Astrocyte (in vitro differentiated cells and primary cell): ENCODE measurements around the gene PSMA4. TPM values are rescaled to one million over a fixed set of nuclear protein-coding genes. Genes with fewer than 3 reads are reported as not detected.
A peak's percentile ranks its signal among the peaks of the same experiment; 100 is the strongest.

Experiments used
- DNase-seq: peaks from one replicate; pipeline ENCODE4 v3.0.0-alpha.2; 2010; ENCODE audit warnings: low read depth
- FAIRE-seq: peaks from 2 replicates; lab custom pipeline; 2011; peaks lifted over from hg19 to GRCh38; lab: Jason Lieb, UNC
- H2AFZ ChIP-seq: 2 replicates; pipeline ENCODE4 v1.6.0; 2012; ENCODE audit warnings: low read depth, low read length, inconsistent platforms
- H3K27ac ChIP-seq: 2 replicates; pipeline ENCODE4 v1.5.1; 2011; ENCODE audit warnings: low read depth, low read length, inconsistent platforms
- H3K27me3 ChIP-seq: 2 replicates; pipeline ENCODE4 v1.6.0; 2011; ENCODE audit warnings: low read length, inconsistent platforms; ENCODE audit not compliant: insufficient read depth
- H3K36me3 ChIP-seq: 2 replicates; pipeline ENCODE4 v1.5.1; 2011; ENCODE audit warnings: low read length, inconsistent platforms; ENCODE audit not compliant: insufficient read depth
- H3K4me1 ChIP-seq: 2 replicates; pipeline ENCODE4 v1.5.1; 2011; ENCODE audit warnings: low read length, inconsistent platforms; ENCODE audit not compliant: insufficient read depth
- H3K4me2 ChIP-seq: 2 replicates; pipeline ENCODE4 v1.6.0; 2012; ENCODE audit warnings: low read length, inconsistent platforms
- H3K4me3 ChIP-seq: 2 replicates; pipeline ENCODE4 v1.5.1; 2011; ENCODE audit warnings: low read depth, mild to moderate bottlenecking, low read length, inconsistent platforms; ENCODE audit not compliant: insufficient read depth
- H3K79me2 ChIP-seq: 2 replicates; pipeline ENCODE4 v1.6.0; 2012; ENCODE audit warnings: mild to moderate bottlenecking, low read length, inconsistent platforms; ENCODE audit not compliant: insufficient read depth
- H3K9ac ChIP-seq: 2 replicates; pipeline ENCODE4 v1.6.0; 2012; ENCODE audit warnings: mild to moderate bottlenecking, low read length, inconsistent platforms
- H3K9me3 ChIP-seq: 2 replicates; pipeline ENCODE4 v1.5.1; 2012; ENCODE audit warnings: low read depth, mild to moderate bottlenecking, low read length, inconsistent platforms; ENCODE audit not compliant: insufficient read depth
- H4K20me1 ChIP-seq: 2 replicates; pipeline ENCODE4 v1.6.0; 2012; ENCODE audit warnings: low read length, inconsistent platforms; ENCODE audit not compliant: insufficient read depth
- H3K27ac Mint-ChIP-seq: one replicate; pipeline ENCODE4 v1.8.0; 2021; ENCODE audit warnings: mild to moderate bottlenecking, mixed read lengths; ENCODE audit not compliant: unreplicated experiment
- H3K27me3 Mint-ChIP-seq: one replicate; pipeline ENCODE4 v1.8.0; 2021; ENCODE audit warnings: low read depth, mixed read lengths; ENCODE audit not compliant: unreplicated experiment
- H3K36me3 Mint-ChIP-seq: one replicate; pipeline ENCODE4 v1.8.0; 2021; ENCODE audit warnings: low read depth, mixed read lengths; ENCODE audit not compliant: unreplicated experiment
- H3K4me1 Mint-ChIP-seq: one replicate; pipeline ENCODE4 v1.8.0; 2021; ENCODE audit warnings: low read depth, mixed read lengths; ENCODE audit not compliant: unreplicated experiment
- H3K4me3 Mint-ChIP-seq: one replicate; pipeline ENCODE4 v1.8.0; 2021; ENCODE audit warnings: mild to moderate bottlenecking, moderate library complexity, mixed read lengths; ENCODE audit not compliant: unreplicated experiment
- H3K9me3 Mint-ChIP-seq: one replicate; pipeline ENCODE4 v1.8.0; 2021; ENCODE audit warnings: mild to moderate bottlenecking, mixed read lengths; ENCODE audit not compliant: unreplicated experiment
- EZH2 ChIP-seq: IDR thresholded peaks from 2 replicates; pipeline ENCODE4 v1.6.1; 2012; ENCODE audit warnings: mild to moderate bottlenecking, low read length, inconsistent platforms; ENCODE audit not compliant: insufficient read depth
- total RNA-seq: library from RNA; stranded (reverse); gene quantifications from 2 replicates; pipeline ENCODE4 v1.2.1, GENCODE V29; 2021
- TF ChIP-seq, protein P1 (sequence below): IDR thresholded peaks from 2 replicates; pipeline ENCODE4 v1.5.1; 2011; ENCODE audit warnings: low read depth, mild to moderate bottlenecking, inconsistent platforms, low read length, moderate library complexity; ENCODE audit not compliant: insufficient read depth

Gene PSMA4
- total RNA-seq, 1 donor from 2014 or later, result 205 TPM

DNA sequence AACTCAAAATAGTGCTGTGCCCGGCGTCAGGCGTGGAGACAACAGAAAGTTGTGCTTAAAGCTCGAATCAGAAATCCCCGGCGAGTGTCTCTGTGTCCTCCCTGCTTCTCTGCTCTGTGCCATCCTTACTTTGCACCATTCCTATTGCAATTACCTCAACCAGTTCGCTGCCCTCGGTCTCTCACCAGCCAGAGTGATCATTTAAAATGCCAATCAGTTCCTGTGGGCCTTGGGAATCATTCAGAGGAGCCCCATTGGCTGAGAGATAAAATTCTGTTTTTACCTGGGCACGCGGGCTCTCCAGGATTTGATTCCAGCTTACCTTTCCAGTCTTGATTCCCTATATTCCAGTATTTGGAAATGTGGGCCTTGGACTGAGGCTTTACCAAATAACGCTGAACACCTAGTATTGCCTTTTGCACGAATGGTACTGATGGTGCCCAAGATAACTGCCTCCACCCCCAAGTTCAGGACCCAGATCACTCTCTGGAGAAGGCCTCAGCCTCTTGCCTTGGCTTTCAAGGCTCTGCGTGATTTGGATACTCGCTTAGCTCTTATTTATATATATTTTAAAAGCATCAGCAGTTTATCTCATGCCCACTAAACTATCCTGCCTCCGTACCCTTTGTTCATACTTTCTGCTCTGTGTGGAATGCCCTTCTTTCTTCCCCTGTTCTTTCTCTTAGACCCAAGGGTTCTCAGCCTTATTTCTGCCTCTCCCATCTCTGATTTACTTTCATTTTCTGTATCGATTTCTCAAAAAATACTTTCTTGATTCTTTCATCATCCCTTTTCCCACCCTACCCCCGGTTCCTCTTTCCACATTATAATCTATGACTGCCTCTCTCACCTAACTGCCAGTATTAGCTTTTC is 863 bp downstream of the PSMA4 start:
- Mint-ChIP-seq H3K9me3 (no peaks in the 10 kb centered on the region), H3K27ac (peak overlapping the region; percentile 93), H3K4me1 (peaks cover 18% of the 10 kb centered on the region), H3K4me3 (peak overlapping the region; percentile 99), H3K36me3 (peaks cover 8% of the 10 kb centered on the region), H3K27me3 (no peaks in the 10 kb centered on the region)
- DNase-seq, result no peak
- H4K20me1 ChIP-seq, result peaks cover 34% of the 10 kb centered on the region
- H3K4me2 ChIP-seq, result peak overlapping the region; percentile 91
- H2AFZ ChIP-seq, result peak overlapping the region; percentile 86
- H3K9ac ChIP-seq, result peak overlapping the region; percentile 97
- H3K36me3 ChIP-seq, result peaks cover 17% of the 10 kb centered on the region
- H3K4me1 ChIP-seq, result peaks cover 10% of the 10 kb centered on the region
- FAIRE-seq, result no peak
- no peaks in the 10 kb centered on the region for H3K9me3 ChIP-seq
- peak overlapping the region; percentile 97 for H3K27ac ChIP-seq
- H3K79me2 ChIP-seq, result peaks cover 34% of the 10 kb centered on the region
- H3K27me3 ChIP-seq, result no peaks in the 10 kb centered on the region
- H3K4me3 ChIP-seq, result peak overlapping the region; percentile 96
- TF ChIP-seq EZH2, result no peak
- TF ChIP-seq, protein P1, sequence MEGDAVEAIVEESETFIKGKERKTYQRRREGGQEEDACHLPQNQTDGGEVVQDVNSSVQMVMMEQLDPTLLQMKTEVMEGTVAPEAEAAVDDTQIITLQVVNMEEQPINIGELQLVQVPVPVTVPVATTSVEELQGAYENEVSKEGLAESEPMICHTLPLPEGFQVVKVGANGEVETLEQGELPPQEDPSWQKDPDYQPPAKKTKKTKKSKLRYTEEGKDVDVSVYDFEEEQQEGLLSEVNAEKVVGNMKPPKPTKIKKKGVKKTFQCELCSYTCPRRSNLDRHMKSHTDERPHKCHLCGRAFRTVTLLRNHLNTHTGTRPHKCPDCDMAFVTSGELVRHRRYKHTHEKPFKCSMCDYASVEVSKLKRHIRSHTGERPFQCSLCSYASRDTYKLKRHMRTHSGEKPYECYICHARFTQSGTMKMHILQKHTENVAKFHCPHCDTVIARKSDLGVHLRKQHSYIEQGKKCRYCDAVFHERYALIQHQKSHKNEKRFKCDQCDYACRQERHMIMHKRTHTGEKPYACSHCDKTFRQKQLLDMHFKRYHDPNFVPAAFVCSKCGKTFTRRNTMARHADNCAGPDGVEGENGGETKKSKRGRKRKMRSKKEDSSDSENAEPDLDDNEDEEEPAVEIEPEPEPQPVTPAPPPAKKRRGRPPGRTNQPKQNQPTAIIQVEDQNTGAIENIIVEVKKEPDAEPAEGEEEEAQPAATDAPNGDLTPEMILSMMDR, result no peak

DNA sequence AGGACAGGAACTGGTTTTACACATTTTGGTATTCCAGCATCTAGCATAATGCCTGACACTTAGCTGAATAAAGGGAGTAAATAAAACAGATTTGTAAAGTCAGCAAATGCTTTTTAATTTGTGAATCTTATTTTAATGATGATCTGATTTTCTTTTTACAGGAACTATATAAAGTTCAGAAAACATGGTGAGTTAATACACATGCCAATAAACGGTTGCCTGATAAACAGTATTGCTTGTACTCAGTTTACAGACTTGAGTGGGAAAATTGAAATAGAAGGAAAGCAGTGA is 1.4 kb downstream of the PSMA4 start:
- peaks cover 34% of the 10 kb centered on the region for H4K20me1 ChIP-seq
- H3K4me3 ChIP-seq, result peak overlapping the region; percentile 96
- H3K27me3 ChIP-seq, result no peaks in the 10 kb centered on the region
- FAIRE-seq (no peak), DNase-seq (no peak)
- peak overlapping the region; percentile 97 for H3K9ac ChIP-seq
- H3K9me3 Mint-ChIP-seq, result no peaks in the 10 kb centered on the region
- H3K27ac ChIP-seq, result peak overlapping the region; percentile 10
- peak overlapping the region; percentile 93 for H3K27ac Mint-ChIP-seq
- H3K27me3 Mint-ChIP-seq, result no peaks in the 10 kb centered on the region
- H3K36me3 ChIP-seq, result peaks cover 21% of the 10 kb centered on the region
- peaks cover 8% of the 10 kb centered on the region for H3K36me3 Mint-ChIP-seq
- peaks cover 10% of the 10 kb centered on the region for H3K4me1 ChIP-seq
- no peaks in the 10 kb centered on the region for H3K9me3 ChIP-seq
- peak overlapping the region; percentile 99 for H3K4me3 Mint-ChIP-seq
- peaks cover 34% of the 10 kb centered on the region for H3K79me2 ChIP-seq
- H3K4me1 Mint-ChIP-seq, result peaks cover 15% of the 10 kb centered on the region
- TF ChIP-seq, protein P1, result no peak
- TF ChIP-seq EZH2, result no peak
- peak overlapping the region; percentile 91 for H3K4me2 ChIP-seq
- no peak overlapping the region for H2AFZ ChIP-seq

DNA sequence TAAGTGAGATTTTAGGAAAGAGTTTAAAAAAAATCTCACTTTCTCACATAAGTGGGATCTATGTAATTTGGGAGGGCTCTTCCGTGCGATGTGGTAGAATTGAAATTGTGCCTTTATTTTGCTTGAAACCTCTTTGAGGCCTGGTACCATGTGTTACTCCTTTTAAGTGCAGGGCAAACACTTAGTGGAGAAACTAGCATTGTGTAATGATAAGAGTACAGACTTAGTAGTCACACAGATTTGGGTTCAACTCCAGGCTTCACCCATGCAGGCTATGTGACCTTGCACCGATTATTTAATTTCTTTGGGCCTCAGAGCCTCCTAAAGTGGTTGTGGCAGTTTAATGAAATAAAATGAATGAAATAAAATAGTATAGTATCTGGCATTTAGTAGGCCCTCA is 2.4 kb downstream of the PSMA4 start:
- Mint-ChIP-seq H3K36me3 (peaks cover 8% of the 10 kb centered on the region), H3K27me3 (no peaks in the 10 kb centered on the region), H3K27ac (no peak overlapping the region), H3K9me3 (no peaks in the 10 kb centered on the region), H3K4me1 (peaks cover 15% of the 10 kb centered on the region), H3K4me3 (no peak overlapping the region)
- FAIRE-seq, result no peak
- Histone ChIP-seq H4K20me1 (peaks cover 34% of the 10 kb centered on the region), H3K4me3 (no peak overlapping the region), H3K9me3 (no peaks in the 10 kb centered on the region), H3K4me1 (peaks cover 10% of the 10 kb centered on the region), H3K27ac (no peak overlapping the region), H3K27me3 (no peaks in the 10 kb centered on the region), H3K79me2 (peaks cover 34% of the 10 kb centered on the region), H3K36me3 (peaks cover 29% of the 10 kb centered on the region), H3K9ac (no peak overlapping the region), H2AFZ (no peak overlapping the region), H3K4me2 (peak overlapping the region; percentile 91)
- no peak for TF ChIP-seq EZH2
- TF ChIP-seq, protein P1, result no peak
- DNase-seq, result no peak
